ENCODE results near the gene ADGRB3. TPM values are rescaled to one million over a fixed set of nuclear protein-coding genes. Genes with fewer than 3 reads are reported as not detected.
"Not testable (repeated sequence)": the region's sequence is repeated elsewhere in the genome, so short reads cannot be mapped to it uniquely, and the experiment has no call there.

Gene ADGRB3
- polyA plus RNA-seq, 1 donor = 0.76 TPM

GRCh38 chr6:68919537-68919936 lies 284.5 kb downstream of the ADGRB3 start:
- no peak for DNase-seq (ENCODE audit: low read depth)

- DNase-seq (ENCODE audit: low read depth) = no peak
Observed at GRCh38 chr6:68941345-68941744, 306.3 kb downstream of the ADGRB3 start.

GRCh38 chr6:68947721-68948120 lies 312.6 kb downstream of the ADGRB3 start:
- no peak for DNase-seq (ENCODE audit: low read depth)

- no peak for DNase-seq (ENCODE audit: low read depth)
Observed at GRCh38 chr6:68951270-68951669, 316.2 kb downstream of the ADGRB3 start.

GRCh38 chr6:68958327-68958726 lies 323.2 kb downstream of the ADGRB3 start:
- no peak for DNase-seq (ENCODE audit: low read depth)

- DNase-seq (ENCODE audit: low read depth) = peak; percentile 16
Observed at GRCh38 chr6:68967549-68968300, 332.6 kb downstream of the ADGRB3 start.

- no peak for DNase-seq (ENCODE audit: low read depth)
Observed at GRCh38 chr6:68968301-68968649, 333.2 kb downstream of the ADGRB3 start.

GRCh38 chr6:68973066-68973465 lies 338.0 kb downstream of the ADGRB3 start:
- no peak for DNase-seq (ENCODE audit: low read depth)

GRCh38 chr6:68975064-68975463 lies 340.0 kb downstream of the ADGRB3 start:
- DNase-seq (ENCODE audit: low read depth) = no peak

- no peak for DNase-seq (ENCODE audit: low read depth)
Observed at GRCh38 chr6:68975816-68976215, 340.7 kb downstream of the ADGRB3 start.

- no peak for DNase-seq (ENCODE audit: low read depth)
Observed at GRCh38 chr6:68976260-68976659, 341.2 kb downstream of the ADGRB3 start.

- no peak for DNase-seq (ENCODE audit: low read depth)
Observed at GRCh38 chr6:68978411-68978810, 343.3 kb downstream of the ADGRB3 start.

GRCh38 chr6:68981668-68982067 lies 346.6 kb downstream of the ADGRB3 start:
- not testable (repeated sequence) for DNase-seq (ENCODE audit: low read depth)

- DNase-seq (ENCODE audit: low read depth) = no peak
Observed at GRCh38 chr6:68988698-68989097, 353.6 kb downstream of the ADGRB3 start.

- no peak for DNase-seq (ENCODE audit: low read depth)
Observed at GRCh38 chr6:68990317-68990716, 355.2 kb downstream of the ADGRB3 start.

- no peak for DNase-seq (ENCODE audit: low read depth)
Observed at GRCh38 chr6:68993911-68994310, 358.8 kb downstream of the ADGRB3 start.

- DNase-seq (ENCODE audit: low read depth) = no peak
Observed at GRCh38 chr6:68994521-68994920, 359.4 kb downstream of the ADGRB3 start.

- no peak for DNase-seq (ENCODE audit: low read depth)
Observed at GRCh38 chr6:69005199-69005598, 370.1 kb downstream of the ADGRB3 start.

GRCh38 chr6:69007781-69008180 lies 372.7 kb downstream of the ADGRB3 start:
- no peak for DNase-seq (ENCODE audit: low read depth)

- no peak for DNase-seq (ENCODE audit: low read depth)
Observed at GRCh38 chr6:69012211-69012610, 377.1 kb downstream of the ADGRB3 start.

GRCh38 chr6:69012876-69013275 lies 377.8 kb downstream of the ADGRB3 start:
- no peak for DNase-seq (ENCODE audit: low read depth)

GRCh38 chr6:69018906-69019305 lies 383.8 kb downstream of the ADGRB3 start:
- no peak for DNase-seq (ENCODE audit: low read depth)

- no peak for DNase-seq (ENCODE audit: low read depth)
Observed at GRCh38 chr6:69019832-69020231, 384.8 kb downstream of the ADGRB3 start.

GRCh38 chr6:69022993-69023392 lies 387.9 kb downstream of the ADGRB3 start:
- DNase-seq (ENCODE audit: low read depth) = no peak

Measured in forelimb muscle (tissue), 1 donor.